Kidney glomerular epithelial cell (primary cell): ENCODE measurements around the gene VN1R5.

Experiments used
- DNase-seq: peaks from one replicate; lab custom pipeline; 2025; lab: John Stamatoyannopoulos, UW

VN1R5 gene

DNA sequence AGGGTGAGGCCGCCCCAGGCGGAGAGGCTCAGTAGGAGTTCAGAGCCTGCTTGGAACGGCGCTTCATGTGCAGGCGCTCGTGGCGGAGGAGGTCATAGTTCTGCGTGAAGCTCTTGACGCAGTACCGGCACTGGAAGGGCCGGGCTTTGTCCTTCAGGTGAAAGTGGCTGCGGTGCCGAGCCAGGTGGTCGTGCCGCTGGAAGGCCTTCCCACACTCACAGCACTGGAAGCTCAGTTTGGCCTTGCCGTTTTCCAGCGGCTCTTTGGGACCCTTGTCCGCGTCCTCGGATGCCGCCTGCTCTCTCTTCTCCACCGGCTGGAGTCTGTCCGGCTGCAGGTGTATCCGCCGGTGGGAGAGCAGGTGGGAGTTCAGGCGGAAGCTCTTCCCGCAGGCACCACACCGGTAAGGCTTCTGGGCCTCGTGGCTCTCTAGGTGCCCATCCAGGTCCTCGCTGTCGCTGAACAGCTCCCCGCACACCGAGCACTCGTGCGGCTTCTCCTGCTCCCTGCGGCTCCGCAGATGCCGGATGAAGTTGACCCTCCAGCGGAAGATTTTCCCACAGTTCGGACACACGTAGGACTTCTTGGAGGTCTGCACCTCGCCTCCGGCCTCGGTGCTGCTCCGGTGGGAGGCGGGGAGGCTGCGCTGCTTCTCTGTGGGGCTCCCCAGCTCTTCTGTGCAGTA is 44.8 kb downstream of the VN1R5 start:
- no peak for DNase-seq

DNA sequence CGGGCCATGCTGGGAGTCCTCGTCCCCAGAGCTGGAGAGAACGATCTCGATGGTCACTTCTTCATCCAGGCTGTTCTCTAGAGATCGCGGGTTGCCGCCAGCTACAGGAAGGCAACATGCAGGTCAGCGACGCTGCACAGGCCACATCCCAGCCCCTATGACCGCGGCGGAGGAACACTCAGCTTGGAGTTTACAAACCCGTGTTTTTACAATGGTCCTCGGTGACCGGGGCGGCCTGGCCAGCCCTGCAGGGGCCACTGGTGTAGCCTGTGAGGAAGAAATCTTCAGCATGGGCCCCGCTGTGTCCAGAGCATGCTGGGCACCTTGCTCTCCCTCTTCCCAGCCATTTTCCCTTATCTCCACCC is 45.3 kb downstream of the VN1R5 start:
- no peak for DNase-seq

GRCh38 chr1:247303216-247303615 is 47.3 kb downstream of the VN1R5 start:
- no peak for DNase-seq

DNA sequence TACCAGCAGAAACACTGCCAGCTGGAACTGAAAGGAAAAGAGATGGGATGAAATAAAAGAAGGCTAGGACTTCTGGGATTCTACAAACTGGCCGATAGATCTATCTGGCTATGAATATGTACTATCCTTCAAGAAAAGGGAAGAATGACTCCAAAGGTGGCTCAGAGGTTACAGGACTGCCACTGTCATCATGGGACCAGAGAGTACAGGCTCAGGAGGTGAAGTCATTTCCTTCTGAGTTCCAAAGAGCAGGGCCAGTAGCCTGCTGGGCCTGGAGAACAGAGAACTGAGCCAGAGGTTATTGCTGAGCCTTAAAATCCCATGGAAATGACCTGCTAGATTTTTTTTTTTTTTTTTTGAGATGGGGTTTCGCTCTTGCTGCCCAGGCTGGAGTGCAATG is 48.2 kb downstream of the VN1R5 start:
- DNase-seq, result no peak
